HK-2 (cell line): Measurements from ENCODE around the gene ADAM10.

ENCODE experiments used
- DNase-seq: peaks from one replicate; pipeline ENCODE4 v3.0.0-alpha.2; 2018; ENCODE audit not compliant: unreplicated experiment

The ADAM10 gene

DNA sequence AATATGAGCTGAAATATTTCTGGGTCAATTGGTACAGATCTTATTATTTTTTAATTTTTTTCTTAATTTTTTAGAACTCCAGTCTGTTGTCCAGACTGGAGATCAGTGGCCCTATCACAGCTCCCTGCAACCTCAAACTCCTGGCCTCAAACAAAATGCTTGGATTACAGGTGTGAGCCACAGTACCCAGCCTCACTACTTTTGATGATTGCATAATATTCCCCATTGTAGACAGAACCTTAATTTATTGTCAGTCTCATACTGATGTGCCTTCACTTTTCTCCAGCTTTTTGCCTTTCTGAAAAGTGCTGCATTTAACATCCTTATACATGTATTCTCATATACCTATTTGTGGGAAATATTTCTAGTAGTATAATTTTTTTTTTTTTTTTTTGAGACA, 172.8 kb downstream of the ADAM10 start:
- no peak for DNase-seq

DNA sequence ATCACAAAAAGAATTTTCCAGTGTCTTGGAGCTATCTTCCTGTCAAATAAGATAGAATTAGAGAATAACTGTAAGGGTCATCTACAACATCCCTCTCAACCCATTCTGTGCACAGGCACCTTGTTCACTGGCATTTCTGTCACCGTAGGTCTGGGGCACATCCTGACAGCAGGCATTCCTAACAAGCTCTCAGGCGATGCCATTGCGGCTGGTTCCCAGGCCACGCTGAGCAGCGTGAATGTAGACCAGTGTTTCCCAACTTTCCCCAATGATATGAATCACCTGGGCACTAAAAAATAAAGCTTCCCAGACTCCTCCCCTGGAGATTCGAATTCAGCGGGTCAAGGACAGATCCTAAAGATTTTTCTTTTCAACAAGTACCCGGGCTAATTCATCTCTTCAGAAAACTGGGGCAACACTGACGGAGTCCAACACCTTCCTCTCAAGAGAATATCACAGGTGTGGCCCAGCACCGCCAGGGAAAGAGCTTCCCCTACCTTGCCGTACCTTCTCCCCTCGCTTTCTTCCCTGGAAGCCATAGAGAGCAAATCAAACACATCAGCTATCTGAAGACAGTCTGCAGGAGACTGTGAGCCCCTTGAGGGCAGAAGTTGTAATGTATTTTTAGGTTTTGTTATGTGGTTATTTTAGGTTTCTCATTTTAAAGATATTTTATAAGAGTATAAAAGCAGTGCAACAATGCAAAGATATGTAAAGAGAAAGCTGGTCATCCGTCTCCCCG, 174.3 kb downstream of the ADAM10 start:
- DNase-seq: no peak

DNA sequence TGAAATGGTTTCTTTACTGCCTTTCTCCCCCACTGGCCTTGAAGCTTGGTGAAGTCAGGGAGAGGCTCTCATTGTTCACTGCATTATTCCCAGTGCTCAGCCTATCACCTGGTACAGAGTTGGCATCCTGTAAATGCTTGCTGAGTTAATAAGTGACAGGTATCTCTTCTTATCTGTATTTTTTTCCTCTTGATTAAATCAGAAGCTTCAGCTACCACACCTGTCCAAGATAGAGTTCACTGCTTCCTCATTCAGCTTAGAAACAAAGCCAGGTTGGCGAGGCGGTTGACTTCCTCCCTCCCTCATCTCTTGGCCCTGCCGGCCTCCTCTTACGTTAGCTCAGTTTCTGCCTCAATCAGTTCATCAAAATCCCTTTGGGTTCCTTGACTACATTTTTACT, 174.9 kb downstream of the ADAM10 start:
- no peak for DNase-seq

DNA sequence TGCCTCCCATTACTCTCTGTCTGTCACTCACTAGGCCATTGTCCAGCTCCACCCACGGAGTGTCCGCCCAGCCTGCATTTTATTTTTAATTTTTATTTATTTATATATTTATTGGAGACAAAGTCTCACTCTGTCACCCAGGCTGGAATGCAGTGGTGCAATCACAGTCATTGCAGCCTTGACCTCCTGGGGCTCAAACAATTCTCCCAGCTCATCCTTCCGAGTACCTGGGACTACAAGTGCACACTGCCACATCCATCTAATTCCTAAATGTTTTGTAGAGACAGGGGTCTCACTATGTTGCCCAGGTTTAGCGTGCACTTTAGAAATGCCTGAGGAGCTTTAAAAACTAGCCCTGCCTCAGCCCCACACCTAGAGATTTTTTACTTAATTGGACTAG, 176.2 kb downstream of the ADAM10 start:
- no peak for DNase-seq

DNA sequence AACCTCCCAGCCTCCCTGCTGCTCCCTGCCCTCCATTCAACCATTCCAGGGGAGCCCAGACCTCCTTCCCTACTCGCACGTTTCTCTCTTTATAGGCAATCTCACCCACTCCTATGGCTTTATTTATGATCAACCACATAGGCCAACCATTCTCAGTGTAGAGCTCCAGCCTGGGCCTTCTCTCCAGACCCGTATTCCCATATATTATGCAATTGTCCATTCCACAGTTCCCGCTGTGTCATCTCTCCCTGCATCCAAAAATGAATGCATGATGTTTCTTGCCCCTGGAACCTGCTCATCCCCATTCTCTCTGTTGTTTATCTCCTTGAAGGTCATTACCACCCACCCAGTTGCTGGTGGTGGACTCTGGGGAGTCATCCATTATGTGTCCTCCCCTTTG, 177.0 kb downstream of the ADAM10 start:
- no peak for DNase-seq

DNA sequence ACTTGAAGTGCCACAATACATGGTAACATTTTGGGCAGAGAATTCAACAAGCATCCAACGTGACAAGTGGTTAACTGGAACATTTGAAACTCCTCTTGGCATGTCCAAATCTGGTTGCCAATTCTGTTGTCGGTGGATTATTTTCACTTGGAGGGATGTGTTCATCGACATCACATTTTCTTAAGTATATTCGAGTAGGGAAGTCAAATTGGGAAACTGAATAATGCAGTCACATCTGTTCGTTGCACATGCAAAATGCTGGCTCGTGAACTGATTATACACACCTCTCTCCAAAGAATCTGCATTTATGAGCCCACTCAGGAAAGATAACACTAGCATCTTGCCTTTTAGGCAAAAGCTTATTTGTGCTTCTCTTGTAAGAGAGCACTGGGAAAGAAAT, 178.0 kb downstream of the ADAM10 start:
- DNase-seq: no peak

DNA sequence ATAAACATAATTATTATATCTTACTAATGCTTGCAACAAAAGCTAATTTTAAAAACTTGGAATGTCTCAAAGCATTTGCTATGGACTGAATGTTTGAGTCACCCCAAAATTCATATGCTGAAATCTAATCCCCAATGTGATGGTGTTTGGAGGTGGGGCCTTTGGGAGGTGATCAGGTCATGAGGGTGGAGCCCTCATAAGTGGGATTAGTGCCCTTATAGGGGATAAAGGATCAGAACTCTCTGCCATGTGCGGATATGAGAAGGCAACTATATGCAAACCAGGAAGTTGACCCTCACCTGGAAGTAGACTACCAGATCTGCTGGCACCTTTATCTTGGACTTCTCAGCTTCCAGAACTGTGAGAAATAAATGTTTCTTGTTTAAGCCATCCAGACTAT, 180.1 kb downstream of the ADAM10 start:
- no peak for DNase-seq

DNA sequence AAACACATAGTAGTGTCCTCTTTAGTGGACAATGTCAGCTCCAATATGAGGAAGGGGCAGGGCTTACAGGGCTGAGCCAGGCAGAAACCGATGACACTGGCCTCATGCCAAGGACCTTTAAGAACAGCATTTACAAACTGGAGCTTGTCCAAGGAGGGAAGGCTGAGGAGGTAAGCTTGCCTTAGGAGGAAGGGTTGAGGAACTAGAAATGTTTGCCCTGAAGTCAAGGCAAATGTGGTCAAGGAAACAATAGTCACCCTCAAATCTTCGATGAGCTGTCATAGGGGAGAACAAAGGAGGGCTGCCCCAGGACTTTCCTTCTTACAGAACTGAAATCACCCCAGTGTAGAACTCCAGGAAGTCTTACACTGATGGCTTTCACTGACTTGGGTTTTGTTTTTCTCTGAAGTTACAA, 181.3 kb downstream of the ADAM10 start:
- DNase-seq: no peak

DNA sequence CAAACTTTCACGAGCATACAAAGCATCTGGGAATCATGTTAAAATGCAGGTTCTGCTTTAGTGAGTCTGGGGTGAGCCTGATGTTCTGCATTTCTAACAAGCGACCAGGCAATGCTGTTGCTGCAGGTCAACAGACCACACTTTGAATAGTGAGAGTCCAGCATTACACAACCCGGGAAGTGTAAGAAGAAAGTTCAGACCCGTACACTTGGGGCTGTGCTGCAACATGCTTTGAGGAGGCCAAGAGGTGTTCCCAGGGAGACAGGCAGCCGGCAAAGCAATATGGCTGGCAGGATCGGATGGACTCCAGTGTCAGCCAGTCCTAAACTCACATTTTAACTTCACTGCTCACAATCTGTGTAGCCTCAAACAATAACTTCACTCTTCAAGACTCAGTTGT, 183.5 kb downstream of the ADAM10 start:
- DNase-seq: no peak

DNA sequence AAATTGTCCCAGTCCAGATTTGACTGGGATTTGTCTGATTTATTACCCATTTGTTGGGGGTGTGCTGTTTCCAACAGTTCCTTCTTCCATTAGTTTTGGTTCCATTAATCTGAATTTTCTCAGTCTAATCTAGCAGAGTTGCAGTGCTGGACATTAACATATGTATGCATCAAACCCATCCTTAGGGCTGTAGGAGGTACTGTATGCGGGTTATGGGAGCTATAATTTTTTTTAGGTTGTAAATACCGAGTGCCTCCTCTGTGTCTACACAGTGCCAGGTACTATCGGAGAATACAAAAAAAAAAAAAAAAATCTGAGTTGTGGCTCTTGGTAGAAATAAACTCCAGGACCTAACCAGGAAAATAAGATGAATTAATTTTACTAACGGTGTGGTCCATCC, 183.9 kb downstream of the ADAM10 start:
- no peak for DNase-seq

DNA sequence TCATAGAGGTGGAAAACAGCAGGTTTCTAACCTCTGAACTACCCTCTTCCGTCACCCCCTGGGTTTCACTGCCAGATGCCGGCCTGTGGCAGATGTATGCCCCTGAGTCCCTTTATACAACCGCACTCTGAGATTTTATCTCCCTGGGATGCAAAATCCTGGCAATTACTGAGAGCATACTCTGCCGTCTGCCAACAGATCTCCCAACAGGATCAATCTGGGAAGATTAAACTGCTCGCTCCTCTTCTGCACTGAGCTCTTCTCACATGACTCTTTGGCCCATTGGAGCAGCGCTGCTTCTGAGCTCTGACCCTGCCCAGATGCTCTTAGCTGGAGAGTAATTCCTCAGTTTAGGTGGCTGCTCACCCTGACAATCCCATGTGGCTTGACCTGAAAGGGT, 184.5 kb downstream of the ADAM10 start:
- DNase-seq: no peak

DNA sequence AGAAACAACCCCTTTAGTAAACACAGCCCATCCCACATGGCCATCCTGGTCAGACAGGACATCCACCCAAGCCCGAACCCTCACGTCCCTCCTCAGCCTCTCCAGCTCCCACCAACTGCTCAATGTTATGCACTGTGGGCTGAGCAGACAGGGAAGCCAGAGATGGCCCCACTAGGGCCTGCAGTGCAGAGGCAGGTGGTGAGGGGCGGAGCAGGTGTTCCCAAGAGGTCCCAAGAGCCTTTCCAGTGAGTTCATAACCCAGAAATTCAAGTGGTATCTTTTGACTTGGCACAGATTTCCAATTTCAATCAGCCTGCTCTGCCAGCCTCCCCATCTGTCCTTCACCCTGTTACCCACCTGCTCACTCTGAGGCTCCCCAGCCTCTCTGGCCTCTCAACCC, 187.4 kb downstream of the ADAM10 start:
- no peak for DNase-seq

DNA sequence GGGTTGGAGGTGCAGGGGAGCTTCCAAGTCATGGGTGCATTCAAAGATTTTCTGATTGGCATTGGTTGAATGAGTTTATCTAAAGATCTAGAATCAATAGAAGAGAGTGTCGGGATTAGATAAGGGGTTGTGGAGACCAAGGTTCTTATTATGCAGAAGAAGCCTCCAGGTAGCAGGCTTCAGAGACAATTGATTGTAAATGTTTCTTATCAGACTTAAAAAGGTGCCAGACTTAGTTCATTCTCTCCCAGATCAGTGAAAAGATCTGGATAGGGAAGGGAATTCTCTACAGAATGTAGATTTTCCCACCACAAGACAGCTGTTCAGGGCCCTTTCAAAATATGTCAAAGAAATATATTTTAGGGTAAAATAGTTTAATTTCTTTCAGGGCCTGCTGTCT, 188.2 kb downstream of the ADAM10 start:
- DNase-seq: no peak

DNA sequence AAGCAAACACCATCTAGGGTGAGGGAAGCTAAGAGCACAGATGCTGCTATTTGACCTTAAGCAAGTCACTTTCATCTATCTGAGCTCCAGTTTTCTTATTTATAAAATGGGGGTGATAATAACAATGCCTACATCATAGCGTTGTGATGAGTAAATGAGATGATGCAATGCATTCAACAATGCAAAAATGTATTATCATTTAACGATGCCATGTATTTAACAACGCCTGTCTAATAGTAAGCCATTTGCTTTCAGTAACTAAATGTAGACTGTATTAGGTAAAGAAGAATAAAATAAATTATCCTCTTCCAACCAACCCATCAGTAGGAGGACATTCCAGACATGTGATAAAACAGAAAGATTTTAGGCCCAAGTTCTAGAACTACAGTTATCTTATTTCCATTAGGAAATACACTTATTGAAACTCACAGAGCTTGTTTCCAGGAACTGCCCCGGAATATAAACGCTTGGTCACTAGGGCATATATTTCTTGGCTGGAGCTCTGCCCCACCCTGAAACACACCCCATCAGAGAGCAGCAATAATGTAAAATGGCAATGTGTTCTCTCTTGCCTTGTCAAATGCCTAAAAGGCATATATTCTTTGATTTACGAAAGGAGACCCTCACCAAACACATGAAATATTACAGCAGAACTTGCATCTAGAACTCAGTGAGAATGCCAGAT, 189.5 kb downstream of the ADAM10 start:
- no peak for DNase-seq

DNA sequence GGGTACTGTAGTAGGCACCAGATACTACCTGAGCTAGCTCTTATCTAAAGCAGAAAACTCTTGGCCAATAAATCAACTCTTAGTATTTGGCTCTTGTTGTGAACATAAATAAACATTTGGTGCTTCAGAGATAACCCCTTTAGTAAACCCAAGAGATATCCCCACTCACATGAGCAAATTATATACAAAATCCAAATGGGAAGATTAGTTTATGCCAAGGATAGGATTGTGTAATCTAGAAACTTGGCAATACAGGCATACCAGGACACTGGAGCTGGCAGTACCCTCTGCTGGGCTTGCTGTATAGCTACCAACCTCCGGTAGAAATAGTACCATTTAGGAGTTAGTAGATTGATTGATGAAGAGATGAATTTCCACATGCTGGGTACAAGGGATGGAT, 190.7 kb downstream of the ADAM10 start:
- no peak for DNase-seq

DNA sequence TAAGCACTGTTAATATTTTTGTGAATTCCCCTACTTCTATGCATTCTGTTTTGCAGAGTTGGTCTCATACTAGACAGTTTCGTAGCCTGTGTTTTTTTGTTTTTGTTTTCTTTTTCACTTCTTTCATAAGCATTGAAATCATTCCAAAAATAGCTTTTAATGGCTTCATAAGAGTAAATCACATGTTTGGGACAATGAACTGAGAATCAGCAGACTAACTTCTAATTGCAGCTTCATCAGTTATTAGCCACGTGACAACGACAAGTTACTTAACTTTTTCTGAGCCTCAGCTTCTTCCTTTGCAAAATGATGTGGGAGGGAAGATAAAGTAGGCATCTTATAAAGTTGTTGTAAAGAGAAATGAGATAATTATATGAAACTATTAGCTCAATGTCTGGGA, 193.0 kb downstream of the ADAM10 start:
- DNase-seq: no peak

DNA sequence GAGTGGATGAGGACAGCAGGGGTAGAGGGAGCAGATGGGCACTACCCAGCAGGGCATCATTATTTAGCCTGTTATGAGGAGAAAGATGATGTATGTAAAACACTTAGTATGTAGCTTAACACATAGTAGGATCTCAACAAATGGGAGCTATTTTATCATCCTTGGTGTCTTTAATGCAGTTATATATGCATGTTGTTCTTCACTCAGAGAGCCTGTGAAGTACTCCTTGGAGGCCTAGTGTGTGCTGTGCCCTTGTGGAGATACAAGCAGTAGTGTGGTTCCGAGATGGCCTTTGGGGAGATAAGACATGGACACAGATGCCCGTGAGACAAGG, 193.5 kb downstream of the ADAM10 start:
- no peak for DNase-seq

DNA sequence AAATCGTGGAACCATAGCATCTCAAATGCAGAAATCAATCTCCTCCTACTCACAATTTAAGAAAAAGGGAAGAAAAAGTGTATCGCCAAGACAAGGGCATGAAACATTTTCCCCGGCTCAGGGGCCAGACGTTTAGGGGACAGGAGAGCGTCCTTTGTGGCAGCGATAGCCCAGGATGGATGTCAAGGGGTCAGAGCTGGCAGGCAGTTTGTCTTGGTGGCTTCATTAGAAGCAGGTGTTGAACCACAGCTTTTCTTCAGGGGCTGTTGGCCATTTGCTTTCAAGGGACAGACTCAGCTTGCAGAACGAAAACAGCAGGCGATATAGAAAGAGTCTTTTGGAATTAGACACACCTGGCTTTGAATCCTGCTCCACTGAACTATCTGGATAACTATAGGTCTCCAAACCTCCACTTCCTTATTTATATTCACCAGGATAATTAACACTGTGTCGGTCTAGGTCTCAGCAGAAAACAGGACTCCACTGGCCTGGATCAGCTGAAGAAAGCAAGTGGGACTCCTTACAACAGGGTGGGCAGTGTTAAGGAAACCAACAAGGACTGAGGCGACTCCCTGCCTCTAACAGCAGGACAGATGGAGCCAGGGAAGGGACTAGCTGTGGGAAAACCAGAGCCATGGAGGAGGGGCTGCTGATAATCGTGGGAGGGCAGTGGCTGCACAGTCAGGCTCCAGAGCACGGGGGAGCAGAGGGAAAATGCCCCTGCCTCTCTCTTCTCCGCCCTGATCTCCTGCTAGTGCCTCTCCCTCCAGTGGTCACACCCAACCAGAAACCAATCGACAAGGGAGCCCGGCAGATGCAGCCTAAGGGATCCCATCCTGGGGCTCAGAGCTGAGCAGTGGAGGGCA, 194.1 kb downstream of the ADAM10 start:
- DNase-seq: no peak

DNA sequence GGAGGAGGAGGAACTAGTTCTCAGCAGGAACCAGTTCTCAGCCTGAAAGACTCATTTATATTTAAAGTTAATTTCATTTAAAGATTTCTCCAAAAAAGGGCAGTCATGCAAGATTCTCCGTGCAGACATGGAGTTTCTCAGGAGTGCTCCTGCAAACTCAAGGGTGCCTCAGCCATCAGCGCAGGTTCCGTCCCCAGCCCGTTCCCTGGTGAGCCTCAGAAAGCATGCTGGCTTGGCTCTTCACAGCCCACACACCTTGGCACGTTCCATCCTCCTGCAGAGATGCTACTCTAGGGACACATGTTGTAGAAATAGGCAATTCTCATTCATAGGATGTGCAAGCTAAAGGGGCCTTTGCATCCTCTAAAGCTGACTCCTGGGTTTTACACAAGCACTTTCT, 194.7 kb downstream of the ADAM10 start:
- DNase-seq: no peak

DNA sequence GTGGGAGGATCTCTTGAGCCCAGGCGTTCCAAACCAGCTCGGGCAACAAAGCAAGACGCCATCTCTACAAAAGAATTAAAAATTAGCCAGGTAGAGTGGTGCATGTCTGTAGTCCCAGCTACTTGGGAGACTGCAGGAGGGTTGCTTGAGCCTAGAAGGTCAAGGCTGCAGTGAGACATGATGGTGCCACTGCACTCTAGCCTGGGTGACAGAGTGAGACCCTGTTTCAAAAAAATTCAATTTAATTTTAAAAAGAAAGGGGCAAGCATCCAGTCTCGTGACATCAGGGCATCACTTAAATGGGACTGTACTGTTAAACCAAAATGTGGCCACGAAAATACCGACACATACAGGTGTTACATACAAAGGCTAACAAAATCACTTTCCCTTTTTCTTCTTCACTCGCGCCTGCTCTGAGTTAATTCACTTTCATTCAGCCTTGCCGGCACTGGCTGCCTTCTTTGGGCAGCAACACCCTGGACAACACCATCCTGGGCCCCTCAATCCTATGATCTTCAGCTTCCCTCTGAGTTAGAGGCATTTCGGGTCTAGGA, 196.1 kb downstream of the ADAM10 start:
- DNase-seq: no peak

DNA sequence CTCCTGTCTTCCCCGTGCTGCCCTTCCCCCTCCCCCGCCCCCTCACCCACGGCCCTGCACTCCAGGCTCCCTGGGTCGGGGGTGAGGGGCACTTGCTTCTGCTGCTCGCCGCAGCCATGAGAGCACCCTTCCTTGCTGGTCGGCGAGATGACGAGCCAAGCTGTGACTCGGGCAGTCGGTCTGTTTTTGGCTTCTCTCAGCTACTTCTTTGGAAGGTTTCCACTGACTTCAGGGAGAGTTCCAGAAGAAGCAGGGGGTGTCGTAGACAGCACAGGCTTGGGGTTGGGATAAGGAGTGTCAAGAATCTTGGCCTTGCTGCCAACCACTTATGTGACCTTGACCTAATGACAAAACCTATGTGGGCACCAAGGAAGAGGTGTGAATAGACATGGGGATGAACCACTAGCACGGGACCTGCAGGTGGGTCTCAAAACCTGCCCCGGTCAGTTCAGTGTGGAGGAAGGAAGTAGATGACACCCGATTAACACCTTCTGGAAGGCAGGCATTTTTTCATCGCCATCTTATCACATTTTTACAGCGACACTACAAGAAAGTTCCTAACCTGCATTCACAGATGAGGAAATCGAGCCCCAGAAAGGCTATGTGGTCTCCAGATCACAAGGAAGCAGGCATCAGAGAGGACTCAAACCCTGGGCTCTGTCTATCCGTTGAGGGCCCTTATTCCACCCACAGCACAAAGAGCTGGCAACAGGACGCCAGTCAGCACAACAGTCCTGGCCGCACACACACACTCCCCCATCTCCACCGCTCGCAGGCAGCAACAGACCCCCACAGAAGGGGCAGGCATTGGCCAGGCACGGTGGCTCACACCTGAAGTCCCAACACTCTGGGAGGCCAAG, 196.8 kb downstream of the ADAM10 start:
- no peak for DNase-seq
